Measurements from ENCODE around the gene MAP2K1. TPM values are rescaled to one million over a fixed set of nuclear protein-coding genes. Genes with fewer than 3 reads are reported as not detected.

Gene MAP2K1
- polyA plus RNA-seq, 1 donor (not counting 4 experiments of a cell fraction or from before 2014, with no cell fraction given), result 73.8 TPM

- DNase-seq (ENCODE audit: low read depth, low spot score), result no peak
- Histone ChIP-seq H3K4me3 (ENCODE audit: control insufficient read depth in 2 of 3, extremely low read depth in 1 of 3, insufficient read depth in 2 of 3, low read depth in 1 of 3, low read length in 3 of 3) (no peak overlapping the region), H3K9ac (ENCODE audit: control insufficient read depth, extremely low read depth, insufficient read depth, low read length) (no peak overlapping the region), H3K36me3 (ENCODE audit: control insufficient read depth in 2 of 2, extremely low read depth in 1 of 2, insufficient read depth in 2 of 2, low read length in 2 of 2) (peaks cover 15 to 38% of the 10 kb centered on the region in 2 experiments), H3K4me2 (ENCODE audit: control insufficient read depth, extremely low read depth, insufficient read depth, low read depth, low read length) (no peak overlapping the region), H3K27ac (ENCODE audit: control insufficient read depth, insufficient read depth, low read length) (no peak overlapping the region), H2AFZ (ENCODE audit: control insufficient read depth, low read length) (no peak overlapping the region), H3K9me3 (ENCODE audit: control insufficient read depth, low read depth, low read length) (no peaks in the 10 kb centered on the region), H3K27me3 (ENCODE audit: control insufficient read depth, extremely low read depth, insufficient read depth, low read length) (no peaks in the 10 kb centered on the region), H3K79me2 (ENCODE audit: control insufficient read depth, insufficient read depth, low read length) (peaks cover 28% of the 10 kb centered on the region), H3K9me1 (ENCODE audit: control insufficient read depth, extremely low read depth, insufficient read depth, low read length) (no peaks in the 10 kb centered on the region), H3K4me1 (ENCODE audit: control insufficient read depth, extremely low read depth, insufficient read depth, low read length) (peaks cover 23% of the 10 kb centered on the region), H4K20me1 (ENCODE audit: control insufficient read depth, extremely low read depth, insufficient read depth, low read length) (peaks cover 5% of the 10 kb centered on the region)
- TF ChIP-seq EZH2 (IDR thresholded peaks at IDR 0.05; ENCODE audit: low read length) (no peak), CTCF (optimal IDR thresholded peaks at IDR 0.05 in 1 of 3, IDR thresholded peaks at IDR 0.05 in 1 of 3, conservative IDR thresholded peaks at IDR 0.05 in 1 of 3; ENCODE audit: extremely low read depth in 1 of 3, insufficient read depth in 2 of 3, low read length in 3 of 3) (no peak)
- dilution Hi-C loops (cut with MboI; ENCODE audit: extremely low pct_ligation_motif_present, low sequenced_read_pairs), result no loop called here
- FAIRE-seq, result no peak
These were observed 95.8 kb downstream of the MAP2K1 start for GRCh38 chr15:66482539-66482938.

- no peak for FAIRE-seq
- H3K9me1 ChIP-seq (ENCODE audit: control insufficient read depth, extremely low read depth, insufficient read depth, low read length), result no peaks in the 10 kb centered on the region
- dilution Hi-C loops (cut with MboI; ENCODE audit: extremely low pct_ligation_motif_present, low sequenced_read_pairs), result no loop called here
- peaks cover 18 to 44% of the 10 kb centered on the region in 2 experiments for H3K36me3 ChIP-seq (ENCODE audit: control insufficient read depth in 2 of 2, extremely low read depth in 1 of 2, insufficient read depth in 2 of 2, low read length in 2 of 2)
- H3K4me2 ChIP-seq (ENCODE audit: control insufficient read depth, extremely low read depth, insufficient read depth, low read depth, low read length), result no peak overlapping the region
- H3K9me3 ChIP-seq (ENCODE audit: control insufficient read depth, low read depth, low read length), result no peaks in the 10 kb centered on the region
- H2AFZ ChIP-seq (ENCODE audit: control insufficient read depth, low read length), result no peak overlapping the region
- H3K27ac ChIP-seq (ENCODE audit: control insufficient read depth, insufficient read depth, low read length), result no peak overlapping the region
- H3K79me2 ChIP-seq (ENCODE audit: control insufficient read depth, insufficient read depth, low read length), result peaks cover 23% of the 10 kb centered on the region
- no peak overlapping the region for H3K9ac ChIP-seq (ENCODE audit: control insufficient read depth, extremely low read depth, insufficient read depth, low read length)
- peaks cover 5% of the 10 kb centered on the region for H4K20me1 ChIP-seq (ENCODE audit: control insufficient read depth, extremely low read depth, insufficient read depth, low read length)
- no peak for DNase-seq (ENCODE audit: low read depth, low spot score)
- no peaks in the 10 kb centered on the region for H3K27me3 ChIP-seq (ENCODE audit: control insufficient read depth, extremely low read depth, insufficient read depth, low read length)
- no peak overlapping the region for H3K4me3 ChIP-seq (ENCODE audit: control insufficient read depth in 2 of 3, extremely low read depth in 1 of 3, insufficient read depth in 2 of 3, low read depth in 1 of 3, low read length in 3 of 3)
- H3K4me1 ChIP-seq (ENCODE audit: control insufficient read depth, extremely low read depth, insufficient read depth, low read length), result peaks cover 23% of the 10 kb centered on the region
- no peak for TF ChIP-seq CTCF (optimal IDR thresholded peaks at IDR 0.05 in 1 of 3, IDR thresholded peaks at IDR 0.05 in 1 of 3, conservative IDR thresholded peaks at IDR 0.05 in 1 of 3; ENCODE audit: extremely low read depth in 1 of 3, insufficient read depth in 2 of 3, low read length in 3 of 3)
- no peak for TF ChIP-seq EZH2 (IDR thresholded peaks at IDR 0.05; ENCODE audit: low read length)
These were observed 96.4 kb downstream of the MAP2K1 start for GRCh38 chr15:66483131-66483566.
